Stimulated activated CD4-positive, alpha-beta T cell treated with anti-CD3 and anti-CD28 coated beads, TNF-alpha, amount 100 ng/mL, for 48 hours (primary cell): ENCODE measurements around the gene D2HGDH.

Experiments used
- DNase-seq, 3 donors: peaks; one replicate each; pipeline ENCODE4 v3.0.0-alpha.2; 2020; ENCODE audit warnings: low read depth in 3 of 3

D2HGDH gene

DNA sequence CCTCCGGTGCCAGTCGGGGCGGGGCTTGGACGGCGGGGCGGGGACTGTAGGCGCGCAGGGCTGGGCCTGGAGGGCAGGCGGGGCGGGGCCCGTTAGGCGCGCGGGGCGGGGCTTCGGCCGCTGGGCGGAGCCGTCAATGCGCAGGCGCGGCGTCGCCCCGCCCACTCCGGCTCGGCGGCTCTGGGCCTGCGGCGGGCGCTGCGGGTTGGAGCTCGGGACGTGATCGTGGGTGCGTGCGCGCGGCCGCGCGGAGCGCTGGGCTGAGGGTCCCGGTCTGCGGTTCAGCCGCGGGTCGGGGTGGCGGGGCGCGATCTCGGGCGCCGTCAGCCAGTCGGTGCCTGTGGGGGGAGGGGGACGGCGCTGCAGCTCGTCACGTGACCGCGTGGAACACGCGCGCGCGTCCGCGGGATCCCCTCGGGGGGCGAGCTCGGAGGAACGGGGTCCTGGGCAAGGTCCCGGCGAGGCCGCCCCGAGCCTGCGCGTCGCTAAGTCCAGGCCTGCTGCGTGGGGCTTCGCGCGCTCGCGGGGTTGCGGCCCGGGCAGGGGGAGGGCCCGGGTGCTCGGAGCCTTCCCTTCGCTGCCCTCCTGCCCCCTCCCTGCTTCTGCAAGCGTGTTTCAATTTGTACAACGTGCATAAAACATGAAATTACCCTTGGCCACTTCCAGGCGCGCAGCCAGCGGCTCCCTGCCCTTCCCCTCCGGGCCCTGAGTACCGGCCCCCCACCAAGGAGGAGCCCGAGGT lies at the start of gene D2HGDH:
Gene D2HGDH (plus strand): TSS at position 164 of the 742 bp plus-strand sequence. CDS start 595 bp downstream, outside the sequence.
- DNase-seq, result peak; percentile 84 to 98 (median 91)

DNA sequence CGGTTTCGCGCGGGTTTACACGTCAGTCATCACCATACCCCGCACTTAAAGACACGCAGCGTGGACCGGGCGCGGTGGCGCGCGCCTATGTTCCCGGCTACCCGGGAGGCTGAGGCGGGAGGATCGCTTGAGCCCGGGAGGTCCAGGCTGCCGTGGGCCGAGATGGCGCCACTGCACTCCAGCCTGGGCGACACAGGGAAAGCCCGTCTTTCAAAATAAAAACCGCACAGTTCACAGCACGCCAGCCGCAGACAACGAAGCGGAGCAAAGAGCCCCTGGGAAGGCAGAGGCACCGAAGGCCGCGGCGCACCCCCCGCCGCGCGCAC lies 48.1 kb upstream of the D2HGDH start:
- no peak for DNase-seq

DNA sequence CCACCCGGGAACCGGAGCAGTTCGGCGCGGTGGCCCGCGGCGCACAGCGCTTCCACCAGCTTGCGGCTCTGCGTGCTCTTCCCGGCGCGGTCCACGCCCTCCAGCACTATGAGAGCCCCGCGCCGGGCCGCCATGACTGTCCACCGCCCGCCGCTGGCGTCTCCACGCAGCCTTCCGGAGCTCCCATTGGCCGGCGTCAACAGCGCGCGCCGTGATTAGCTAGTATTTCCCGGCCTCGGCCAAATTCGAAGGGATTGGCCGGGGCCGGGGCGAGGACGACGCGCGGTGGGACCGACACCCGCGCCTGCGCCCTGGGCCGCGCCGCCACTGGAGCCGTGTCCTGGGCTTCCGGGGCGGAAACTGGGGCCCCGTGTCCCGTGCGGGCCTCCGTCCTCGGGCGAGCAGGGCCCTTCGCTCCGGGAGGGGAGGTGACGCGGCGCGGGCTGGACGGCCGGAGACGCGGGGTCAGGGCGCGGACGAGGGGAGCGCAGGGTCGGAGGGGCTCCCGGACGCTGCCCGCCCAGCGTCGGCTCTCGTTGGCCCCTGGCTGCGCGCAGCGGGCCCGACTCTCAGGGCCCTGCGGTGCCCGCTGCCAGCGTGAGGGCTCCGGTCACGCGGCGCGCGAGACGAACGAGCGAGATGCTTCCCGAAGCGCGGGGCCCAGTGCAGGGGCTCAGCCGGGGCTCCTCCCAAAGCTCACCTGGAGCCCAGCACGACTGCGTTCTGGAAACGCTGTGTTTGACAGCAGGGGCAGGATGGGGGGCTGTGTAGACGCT lies 47.6 kb upstream of the D2HGDH start, which contains the start of gene DTYMK:
Gene DTYMK (minus strand): TSS at position 166 of the 776 bp plus-strand sequence. CDS start 32 bp downstream, at position 134.
- peak; percentile 88 to 92 (median 91) for DNase-seq

DNA sequence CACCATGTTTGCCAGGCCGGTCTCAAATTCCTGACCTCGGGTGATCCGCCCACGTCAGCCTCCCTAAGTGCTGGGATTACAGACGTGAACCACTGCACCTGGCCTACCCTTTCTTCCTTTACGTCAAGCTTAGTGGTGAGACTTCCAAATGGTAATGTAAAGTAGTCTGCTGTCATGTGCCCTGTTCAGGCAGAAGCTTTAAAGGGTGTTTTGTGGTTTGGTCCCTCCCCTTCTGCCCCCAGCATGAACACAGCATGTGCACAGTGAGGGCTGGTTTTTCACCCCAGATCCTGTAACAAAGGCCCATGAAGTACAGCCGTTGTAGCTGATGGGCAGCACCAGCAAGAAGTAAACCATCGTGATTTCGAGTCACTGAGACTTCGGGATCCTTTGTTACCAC lies 45.1 kb upstream of the D2HGDH start:
- peak in 1 of 3 donors; percentile 26 for DNase-seq

DNA sequence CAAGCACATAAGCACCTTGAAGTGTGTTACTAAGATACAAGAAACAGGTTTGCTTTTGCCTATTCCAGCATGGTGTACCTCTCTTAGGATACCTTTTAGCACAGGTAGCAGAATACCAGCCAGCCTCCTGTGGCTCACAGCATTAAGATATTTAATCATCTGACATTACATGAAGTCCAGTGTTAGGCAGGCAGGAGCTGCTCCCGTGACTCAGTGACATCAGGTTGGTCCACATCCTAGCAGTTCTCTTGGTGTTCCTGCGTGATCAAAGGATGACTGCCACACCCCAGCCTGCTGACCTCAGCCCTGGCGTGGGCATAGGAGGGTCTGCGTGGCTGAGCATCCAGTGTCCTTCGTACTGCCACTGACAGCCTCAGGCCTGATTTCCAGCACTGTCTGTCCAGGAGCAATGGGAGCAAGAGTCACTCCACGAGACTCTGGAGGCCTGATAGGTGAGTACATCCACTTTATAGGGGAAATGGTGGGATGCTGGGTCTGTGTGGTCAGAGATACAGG lies 44.2 kb upstream of the D2HGDH start:
- no peak for DNase-seq

DNA sequence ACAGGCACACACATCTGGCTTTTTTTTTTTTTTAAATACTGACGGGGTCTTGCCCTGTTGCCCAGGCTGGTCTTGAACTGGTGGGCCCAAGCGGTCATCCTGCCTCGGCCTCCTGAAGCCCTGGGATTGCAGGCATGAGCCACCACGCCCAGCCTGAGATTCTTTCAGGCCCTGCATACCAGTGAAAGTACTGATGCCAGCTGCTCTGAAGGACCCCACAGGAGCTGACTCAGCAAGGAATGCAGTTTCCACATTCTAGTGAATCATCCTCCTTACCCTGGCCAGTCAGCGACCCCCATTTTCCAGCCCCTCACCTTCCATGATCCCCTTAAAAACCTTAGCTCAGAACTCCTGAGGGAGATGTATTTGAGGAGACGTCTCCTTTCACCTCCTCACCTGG lies 42.0 kb upstream of the D2HGDH start:
- no peak for DNase-seq

DNA sequence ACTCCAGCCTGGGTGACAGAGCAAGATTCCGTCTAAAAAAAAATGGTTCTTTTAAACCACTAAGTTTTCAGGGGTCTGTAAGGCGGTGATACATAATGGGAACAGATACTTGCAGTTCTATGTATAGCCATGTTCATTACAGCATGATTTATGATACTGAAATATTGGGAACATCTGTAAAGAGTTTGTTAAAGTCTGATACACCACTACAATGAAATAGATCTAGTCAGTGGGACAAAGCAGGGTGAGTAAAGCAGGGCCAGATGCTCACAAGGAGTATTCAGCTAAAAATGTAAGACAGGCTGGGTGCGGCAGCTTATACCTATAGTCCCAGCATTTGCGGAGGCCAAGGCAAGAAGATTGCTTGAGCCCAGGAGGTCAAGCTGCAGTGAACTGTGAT lies 38.8 kb upstream of the D2HGDH start:
- no peak for DNase-seq

DNA sequence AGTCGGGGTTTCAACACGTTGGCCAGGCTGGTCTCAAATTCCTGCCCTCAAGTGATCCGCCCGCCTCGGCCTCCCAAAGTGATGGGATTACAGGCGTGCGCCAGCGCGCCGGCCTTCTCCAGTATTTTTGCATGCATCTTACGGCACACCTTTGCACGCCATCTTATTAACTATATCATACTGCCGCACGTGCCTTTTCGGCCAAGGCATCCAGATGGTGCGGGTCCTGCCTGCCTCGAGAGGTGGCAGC lies 33.4 kb upstream of the D2HGDH start:
- no peak for DNase-seq

DNA sequence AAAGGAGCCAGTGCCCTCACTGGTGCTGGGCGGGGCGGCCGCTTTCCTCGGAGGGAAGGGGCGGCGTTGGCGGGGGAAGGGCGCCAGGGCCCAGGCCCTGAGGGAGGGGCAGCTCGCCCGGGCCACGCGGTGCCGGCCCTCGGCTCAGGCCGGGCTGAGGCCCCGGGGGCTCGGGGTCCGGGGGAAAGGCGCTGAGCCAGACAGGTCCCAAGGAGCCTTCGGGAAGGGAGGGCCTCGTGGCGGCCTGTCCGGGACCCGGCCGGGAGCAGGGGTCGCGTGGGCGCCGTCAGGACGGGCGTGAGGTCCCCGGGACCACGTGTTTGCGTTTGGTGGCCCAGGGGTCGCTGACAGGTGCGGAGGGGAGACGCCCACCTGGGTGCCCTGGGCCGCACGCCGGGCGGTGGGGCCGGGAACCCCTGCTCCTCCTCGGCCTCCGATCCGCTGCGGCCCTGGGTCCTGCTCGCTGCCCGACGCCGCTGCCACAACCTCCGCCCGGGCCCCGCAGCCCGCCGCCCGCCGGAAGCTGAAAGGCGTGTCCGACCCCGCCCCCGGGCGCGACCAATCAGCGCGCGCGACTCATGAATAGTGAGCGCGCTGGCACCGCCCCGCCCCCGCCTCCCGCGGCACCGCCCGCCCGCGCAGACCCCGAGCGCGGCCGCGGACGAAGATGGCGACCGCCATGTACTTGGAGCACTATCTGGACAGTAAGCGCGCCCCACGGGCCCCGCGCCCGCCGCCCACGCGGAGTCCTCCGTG lies 32.9 kb upstream of the D2HGDH start, which contains the start of gene ING5:
Gene ING5 (plus strand): TSS at position 641 of the 756 bp plus-strand sequence. CDS start 27 bp downstream, at position 668.
- DNase-seq, result peak; percentile 93 to 96 (median 96)

DNA sequence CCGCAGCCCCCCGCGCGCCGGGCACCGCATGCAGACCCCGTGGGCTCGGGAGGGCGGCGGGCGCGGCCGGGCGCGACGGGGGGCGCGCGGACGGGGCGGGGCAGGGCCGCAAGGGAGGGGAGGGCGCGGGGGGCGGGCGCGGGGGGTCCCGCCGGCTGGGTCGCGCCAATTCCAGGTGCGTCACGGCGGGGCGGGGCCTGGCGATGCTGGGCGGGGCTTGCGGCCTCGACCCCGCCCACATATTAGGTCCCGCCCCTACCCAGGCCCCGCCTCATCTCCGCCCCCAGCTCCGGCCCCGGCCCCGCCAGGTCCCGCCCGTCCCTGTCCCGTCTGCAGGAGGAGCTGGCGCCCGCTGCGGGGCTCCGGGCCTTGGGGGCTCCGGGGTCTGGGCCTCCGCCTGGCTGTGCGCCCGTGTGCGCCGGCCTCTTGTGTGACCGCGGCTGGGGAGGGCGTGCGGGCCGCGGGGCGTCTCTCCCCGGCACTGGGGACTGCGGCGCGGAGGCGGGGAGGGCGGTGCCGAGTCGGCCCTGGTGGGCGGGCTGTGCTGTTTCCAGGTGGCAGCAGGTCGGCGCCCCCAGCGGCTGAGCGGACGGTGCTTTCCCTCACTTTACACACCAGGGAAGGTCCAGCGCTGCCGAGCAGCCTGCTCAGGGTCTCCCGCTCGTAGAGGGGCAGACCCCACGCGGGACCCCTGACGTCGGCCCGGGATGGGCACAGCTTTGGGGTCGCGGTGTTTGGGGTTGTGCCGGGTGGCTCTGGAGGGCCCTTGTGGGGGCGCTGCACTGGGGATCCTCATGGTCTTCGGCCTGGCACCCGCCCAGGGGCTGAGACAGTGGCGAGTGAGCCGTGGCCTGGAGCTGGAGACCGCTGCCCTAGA lies 32.0 kb upstream of the D2HGDH start:
- peak; percentile 77 to 86 (median 80) for DNase-seq

DNA sequence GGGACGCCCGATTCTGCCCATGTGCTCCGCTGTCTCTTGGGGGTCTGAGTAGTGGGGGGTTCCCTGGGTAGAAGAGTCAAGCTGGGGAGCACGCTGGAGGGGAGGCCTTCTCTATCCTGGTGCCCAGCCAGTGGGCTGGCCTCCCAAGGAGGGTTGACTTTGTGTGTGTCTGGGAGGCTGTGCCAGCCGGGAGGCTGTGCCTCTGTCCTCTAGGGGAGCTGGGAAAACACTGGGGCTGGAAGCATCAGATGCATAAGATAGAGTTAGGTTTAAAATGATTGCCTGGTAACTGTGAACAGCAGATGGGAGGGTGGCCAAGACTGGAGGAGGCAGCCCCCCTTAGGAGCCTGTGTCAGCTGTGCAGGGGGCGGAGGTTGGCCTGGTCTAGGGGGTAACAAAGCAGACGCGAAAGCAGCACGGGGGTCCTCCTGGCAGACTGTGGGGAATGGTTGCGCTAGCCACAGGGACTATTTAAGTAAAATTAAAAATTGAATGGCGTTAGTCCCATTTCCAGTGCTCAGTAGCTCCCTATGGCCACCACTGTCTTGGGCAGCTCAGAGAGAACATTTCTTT lies 31.3 kb upstream of the D2HGDH start:
- no peak for DNase-seq

DNA sequence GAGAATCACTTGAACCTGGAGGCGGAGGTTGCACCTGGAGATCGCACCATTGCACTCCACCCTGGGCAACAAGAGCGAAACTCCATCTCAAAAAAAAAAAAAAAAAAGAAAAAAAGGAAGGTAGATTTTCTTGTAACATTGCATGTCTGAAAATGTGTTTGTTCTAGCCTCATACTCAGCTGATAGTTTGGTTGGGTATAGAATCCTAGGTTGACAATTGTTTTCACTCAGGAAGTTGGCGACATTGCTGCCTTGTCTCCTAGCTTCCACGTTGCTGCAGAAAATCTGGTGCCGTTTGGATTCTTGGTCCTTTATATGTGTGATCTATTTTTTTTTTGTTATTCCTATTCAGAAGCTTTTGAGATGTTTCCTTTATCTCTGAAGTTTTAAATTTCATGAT lies 27.9 kb upstream of the D2HGDH start:
- DNase-seq, result no peak

DNA sequence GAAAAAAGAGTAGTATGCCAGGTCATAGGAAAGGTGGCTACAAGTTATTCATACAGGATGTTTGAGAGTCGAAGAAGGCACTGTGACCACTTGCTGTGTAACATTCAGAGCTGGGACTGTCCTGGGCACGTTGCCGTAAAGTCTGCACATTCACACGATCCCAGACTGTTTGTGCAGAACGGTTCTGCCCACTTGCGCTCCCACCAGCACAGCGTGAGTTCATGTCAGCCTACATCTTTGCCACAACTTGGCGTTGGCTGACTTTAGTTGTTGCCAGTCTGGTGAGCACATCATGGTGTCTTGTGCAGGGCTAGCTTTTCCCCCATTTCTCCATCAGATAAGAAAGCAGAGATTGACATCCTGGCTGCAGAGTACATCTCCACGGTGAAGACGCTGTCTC lies 25.6 kb upstream of the D2HGDH start:
- DNase-seq, result no peak

DNA sequence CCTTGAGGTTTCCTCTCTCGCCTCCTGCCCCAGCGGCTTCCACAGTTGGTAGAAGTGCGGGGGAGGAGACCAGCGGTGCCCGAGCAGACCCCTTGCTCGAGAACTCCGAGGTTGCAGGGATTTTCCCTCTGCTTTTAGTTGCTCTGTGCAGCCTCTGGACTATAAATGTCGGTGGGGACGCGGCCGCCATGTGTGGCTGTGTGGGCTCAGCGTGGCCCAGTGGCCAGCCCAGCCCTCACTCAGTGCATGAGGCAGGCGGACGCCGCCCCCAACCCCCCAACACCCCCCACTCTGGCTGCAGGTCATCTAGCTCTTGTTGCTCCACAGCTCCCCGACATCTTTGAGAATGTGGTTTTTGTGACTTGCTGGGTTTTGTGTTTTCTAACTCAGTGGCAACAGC lies 15.3 kb upstream of the D2HGDH start:
- DNase-seq, result no peak

DNA sequence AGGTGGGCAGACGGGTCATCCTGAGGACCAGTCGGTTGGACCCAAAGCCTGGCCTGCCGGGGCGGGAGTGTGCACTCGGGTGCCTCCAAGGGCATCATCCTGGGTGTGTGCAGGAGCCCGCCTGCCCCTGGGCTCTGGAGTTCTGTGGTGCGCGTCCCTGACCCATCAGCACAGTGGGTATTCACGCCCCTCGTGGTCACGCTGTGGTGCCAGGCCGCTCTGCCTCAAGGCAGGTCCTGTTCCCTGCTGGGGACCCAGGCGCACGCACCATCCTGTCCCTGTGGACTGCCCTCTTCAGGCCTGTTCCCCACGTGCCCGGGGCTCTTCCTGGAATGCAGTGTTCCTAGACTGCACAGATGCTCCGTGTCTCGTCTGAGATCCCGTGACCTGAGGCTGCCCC lies 14.3 kb upstream of the D2HGDH start:
- no peak for DNase-seq

DNA sequence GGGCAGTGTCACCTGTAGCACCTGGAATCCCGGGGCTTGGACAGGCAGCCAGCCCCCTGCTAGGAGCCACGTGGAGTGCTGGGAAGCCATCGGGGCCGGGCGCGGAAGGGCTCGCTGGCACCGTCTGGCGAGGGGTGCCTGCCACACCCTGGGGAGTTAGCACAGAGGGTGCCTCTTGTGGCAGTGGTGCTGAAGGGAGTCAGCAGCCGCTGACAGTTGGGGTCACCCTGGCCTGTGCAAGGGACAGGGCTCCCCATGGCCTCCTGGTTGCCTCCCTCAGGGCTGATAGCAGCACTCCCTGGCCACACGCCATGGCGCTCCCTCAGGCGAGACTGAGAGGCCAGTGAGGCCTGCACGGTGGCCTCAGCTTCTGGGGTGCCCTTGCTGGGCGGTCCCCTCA lies 13.9 kb upstream of the D2HGDH start:
- DNase-seq, result no peak

DNA sequence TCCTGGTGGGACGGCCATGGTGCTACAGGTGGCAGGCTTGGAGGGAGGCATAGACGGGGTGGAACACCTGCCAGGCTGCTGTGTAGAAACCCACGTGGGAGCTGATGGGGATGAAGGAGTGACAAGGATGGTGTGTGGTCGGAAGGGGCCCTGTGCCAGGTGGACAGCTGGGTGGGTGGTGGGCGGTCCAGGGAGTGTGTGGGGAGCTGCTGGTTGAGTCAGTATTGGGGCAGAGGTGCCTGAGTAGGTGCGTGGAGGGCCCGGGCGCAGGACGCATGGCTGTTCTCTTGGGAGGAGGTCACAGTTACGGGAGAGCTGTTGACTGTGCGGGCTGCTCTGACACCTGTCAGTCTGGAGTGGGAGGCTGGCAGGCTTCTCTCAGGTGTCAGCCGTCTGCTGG lies 12.6 kb upstream of the D2HGDH start:
- no peak for DNase-seq

DNA sequence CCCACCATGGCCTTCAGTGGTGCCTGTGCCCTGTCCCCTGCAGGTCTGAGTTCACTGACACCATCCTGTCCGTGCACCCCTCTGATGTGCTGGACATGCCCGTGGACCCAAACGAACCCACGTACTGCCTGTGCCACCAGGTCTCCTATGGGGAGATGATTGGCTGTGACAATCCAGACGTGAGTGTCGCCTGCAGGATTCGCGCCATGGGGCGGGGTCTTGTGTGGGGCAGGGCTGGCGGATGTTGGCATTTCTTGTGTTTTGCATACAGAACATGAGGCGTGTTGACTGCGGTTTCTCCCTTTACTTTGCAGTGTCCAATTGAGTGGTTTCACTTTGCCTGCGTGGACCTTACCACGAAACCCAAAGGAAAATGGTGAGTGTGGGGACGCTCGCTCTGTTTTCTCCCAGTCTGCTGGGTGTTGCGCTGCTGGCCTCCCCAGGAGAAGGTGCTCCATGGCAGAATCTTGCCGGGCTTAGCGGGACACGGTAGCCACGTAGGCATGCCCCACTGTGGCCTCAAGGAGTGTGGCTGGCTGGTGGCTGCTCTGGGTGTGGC lies 11.5 kb upstream of the D2HGDH start:
- DNase-seq, result no peak

DNA sequence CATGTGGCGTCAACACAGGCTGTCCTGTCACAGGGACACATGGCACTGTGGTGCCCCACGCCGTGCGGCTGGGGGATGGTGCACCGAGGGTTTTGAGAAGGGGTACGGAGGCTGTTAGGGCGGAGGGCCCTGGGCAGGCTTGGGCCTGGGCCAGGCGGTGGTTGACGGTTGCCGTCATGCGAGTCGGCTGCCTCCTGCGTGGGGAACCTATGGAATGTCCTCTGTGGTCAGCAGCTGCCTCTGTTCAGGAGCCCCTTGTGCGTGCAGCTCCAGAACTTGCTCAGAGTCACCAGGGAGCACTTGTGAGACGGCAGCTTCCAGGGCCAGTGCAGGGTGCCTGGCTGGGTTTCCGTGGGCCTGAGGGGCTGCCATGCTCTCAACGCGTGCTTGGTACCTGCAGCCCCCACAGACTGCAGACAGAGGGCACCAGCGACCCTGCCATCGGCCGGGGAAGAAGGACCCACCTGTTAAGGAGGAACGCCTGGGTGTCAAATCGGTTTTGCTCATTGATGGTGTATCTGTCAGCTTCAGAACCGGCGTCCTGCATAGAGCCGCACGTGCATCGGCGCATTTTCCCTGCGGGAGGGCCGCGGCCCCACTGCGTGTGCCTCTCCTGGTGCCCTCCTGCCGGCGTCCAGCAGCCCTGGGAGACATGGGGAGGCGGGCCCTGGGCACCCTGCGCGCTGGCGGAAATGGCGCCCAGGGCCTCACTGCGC lies 10.0 kb upstream of the D2HGDH start:
- no peak for DNase-seq
